ENCODE data around the gene RHBDL1.
A peak's percentile ranks its signal among the peaks of the same experiment; 100 is the strongest.

Gene RHBDL1

GRCh38 chr16:658679-659571, 16.5 kb upstream of the RHBDL1 start:
- DNase-seq: no peak

- no peak for DNase-seq
Observed at GRCh38 chr16:659618-660017, 15.9 kb upstream of the RHBDL1 start.

- no peak for DNase-seq
Observed at GRCh38 chr16:660132-660458, 15.4 kb upstream of the RHBDL1 start.

GRCh38 chr16:660459-661183, 14.8 kb upstream of the RHBDL1 start:
- DNase-seq: peak; percentile 75

- no peak for DNase-seq
Observed at GRCh38 chr16:661184-661821, 14.2 kb upstream of the RHBDL1 start.

- DNase-seq: no peak
Observed at GRCh38 chr16:662095-662494, 13.4 kb upstream of the RHBDL1 start.

GRCh38 chr16:662597-662996, 12.9 kb upstream of the RHBDL1 start:
- no peak for DNase-seq

GRCh38 chr16:666572-666971, 8.9 kb upstream of the RHBDL1 start:
- DNase-seq: no peak

GRCh38 chr16:667113-667779, 8.2 kb upstream of the RHBDL1 start:
- no peak for DNase-seq

- DNase-seq: peak; percentile 95
Observed at GRCh38 chr16:667780-668518, 7.5 kb upstream of the RHBDL1 start, which contains the start of gene RHOT2. Gene RHOT2, plus strand, starts transcription at chr16:668132. Its CDS starts 68 bp downstream, at chr16:668200.

- no peak for DNase-seq
Observed at GRCh38 chr16:668519-669171, 6.8 kb upstream of the RHBDL1 start.

GRCh38 chr16:669666-670065, 5.8 kb upstream of the RHBDL1 start:
- DNase-seq: no peak

GRCh38 chr16:670485-671352, 4.8 kb upstream of the RHBDL1 start:
- no peak for DNase-seq

- no peak for DNase-seq
Observed at GRCh38 chr16:671353-672131, 3.9 kb upstream of the RHBDL1 start.

- DNase-seq: no peak
Observed at GRCh38 chr16:672371-672770, 3.1 kb upstream of the RHBDL1 start.

GRCh38 chr16:672851-673250, 2.6 kb upstream of the RHBDL1 start:
- DNase-seq: no peak

GRCh38 chr16:673399-673991, 2.0 kb upstream of the RHBDL1 start:
- no peak for DNase-seq

- no peak for DNase-seq
Observed at GRCh38 chr16:674214-674881, 1.1 kb upstream of the RHBDL1 start.

Data from activated CD4-positive, alpha-beta T cell treated with anti-CD3 and anti-CD28 coated beads, Interleukin-2, amount 50 U/mL, for 16 hours (primary cell).